Skin epidermis (tissue), 12 donors: ENCODE results near the gene CPHXL.

ENCODE experiments used
- H3K27ac ChIP-seq, 21 experiments: fragments of 200-600 bp; sonication (generic) in 11 of 21; one replicate each; pipeline ENCODE4 v1.5.0; 2020; ENCODE audit warnings: mild to moderate bottlenecking in 3 of 21, inconsistent platforms in 2 of 21, moderate library complexity in 2 of 21
- H3K4me3 ChIP-seq, 7 experiments: fragments of 200-600 bp; sonication (generic) in 2 of 7; one replicate each; pipeline ENCODE4 v1.5.0; 2020; ENCODE audit warnings: inconsistent platforms in 2 of 7, mild to moderate bottlenecking in 2 of 7, moderate library complexity in 1 of 7

The CPHXL gene

DNA sequence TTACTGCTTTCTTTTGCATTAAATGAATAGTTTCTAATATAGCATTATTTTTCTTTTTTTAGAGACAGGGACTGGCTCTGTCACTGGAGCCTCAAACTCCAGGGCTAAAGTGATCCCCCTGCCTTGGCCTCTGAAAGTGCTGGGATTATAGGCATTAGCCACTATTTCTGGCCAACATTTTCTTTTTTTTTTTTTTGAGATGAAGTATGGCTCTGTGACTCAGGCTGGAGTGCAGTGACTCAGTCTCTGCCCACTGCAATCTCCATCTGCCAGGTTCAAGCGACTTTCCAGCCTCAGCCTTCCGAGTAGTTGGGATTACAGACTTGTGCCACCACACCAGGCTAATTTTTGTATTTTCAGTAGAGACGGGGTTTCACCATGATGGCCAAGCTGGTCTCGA lies 23.0 kb downstream of the CPHXL start:
- Histone ChIP-seq H3K27ac (no peak overlapping the region), H3K4me3 (no peak overlapping the region)

DNA sequence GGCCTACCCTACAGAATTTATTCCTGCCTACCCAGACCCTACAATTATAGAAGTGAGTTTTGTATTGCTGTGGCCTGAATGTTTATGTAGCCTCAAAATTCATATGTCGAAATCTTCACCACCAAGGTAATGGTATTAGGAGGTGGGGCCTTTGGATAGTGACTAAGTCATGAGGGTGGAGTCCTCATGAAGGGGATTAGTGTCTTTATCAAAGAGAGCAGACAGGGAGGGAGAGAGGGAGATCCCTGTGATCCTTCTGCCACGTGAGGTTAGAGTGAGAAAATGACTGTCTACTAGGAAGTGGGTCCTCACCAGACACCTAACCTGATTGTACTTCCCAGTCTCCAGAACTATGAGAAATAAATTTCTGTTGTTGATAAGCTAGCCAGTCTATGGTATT lies 24.0 kb downstream of the CPHXL start:
- Histone ChIP-seq H3K27ac (no peak overlapping the region), H3K4me3 (no peak overlapping the region)

- H3K27ac ChIP-seq = no peak within 1 kb of the TSS
- no peak within 1 kb of the TSS for H3K4me3 ChIP-seq
Measured at GRCh38 chr16:75701361-75701760, 24.9 kb downstream of the CPHXL start, which contains the start of gene DUXB. TSS of gene DUXB (minus strand) at chr16:75701461. CDS start at chr16:75701418, 43 bp downstream.

DNA sequence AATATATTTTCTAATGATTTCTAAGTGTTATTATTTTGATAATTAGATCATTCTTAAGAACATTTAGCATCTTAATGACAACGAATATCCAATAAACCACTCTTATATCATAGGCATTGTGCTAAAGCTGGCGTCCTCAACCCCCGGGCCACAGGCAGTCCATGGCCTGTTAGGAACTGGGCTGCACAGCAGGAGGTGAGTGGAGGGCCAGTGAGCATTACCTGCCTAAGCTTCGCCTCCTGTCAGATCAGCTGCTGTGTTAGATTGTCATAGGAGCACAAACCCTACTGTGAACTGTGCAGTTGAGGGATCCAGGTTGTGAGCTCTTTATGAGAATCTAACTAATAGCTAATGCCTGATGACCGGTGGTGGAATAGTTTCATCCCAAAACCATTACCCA lies 28.7 kb downstream of the CPHXL start:
- no peak overlapping the region for H3K27ac ChIP-seq

DNA sequence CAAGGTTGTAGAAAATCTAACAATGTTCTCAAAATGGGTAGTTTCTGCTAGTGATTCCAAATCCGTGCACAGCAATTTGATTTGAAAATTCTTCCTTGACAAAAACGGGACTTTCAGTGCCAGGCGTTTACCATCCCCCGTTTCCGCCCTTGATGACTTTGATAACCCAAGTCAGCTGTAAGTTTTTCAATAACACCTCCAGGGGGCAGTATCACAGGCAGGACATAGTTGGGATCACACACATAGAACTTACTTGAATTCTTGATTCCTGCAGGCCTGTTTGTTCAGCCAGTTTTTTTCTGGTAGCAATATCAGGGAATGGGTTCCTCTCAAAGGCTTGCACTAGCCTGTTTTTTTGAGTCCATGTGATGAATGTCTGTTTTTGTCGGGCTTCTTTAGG lies 30.6 kb downstream of the CPHXL start:
- Histone ChIP-seq H3K4me3 (no peak overlapping the region), H3K27ac (no peak overlapping the region)

More for the DNA sequence above, 28.7 kb downstream of the CPHXL start:
- H3K4me3 ChIP-seq = no peak overlapping the region

- Histone ChIP-seq H3K27ac (no peak overlapping the region), H3K4me3 (no peak overlapping the region)
Measured at GRCh38 chr16:75687361-75687760, 38.9 kb downstream of the CPHXL start.

GRCh38 chr16:75682308-75682707 lies 44.0 kb downstream of the CPHXL start:
- no peak overlapping the region for H3K4me3 ChIP-seq
- no peak overlapping the region for H3K27ac ChIP-seq

DNA sequence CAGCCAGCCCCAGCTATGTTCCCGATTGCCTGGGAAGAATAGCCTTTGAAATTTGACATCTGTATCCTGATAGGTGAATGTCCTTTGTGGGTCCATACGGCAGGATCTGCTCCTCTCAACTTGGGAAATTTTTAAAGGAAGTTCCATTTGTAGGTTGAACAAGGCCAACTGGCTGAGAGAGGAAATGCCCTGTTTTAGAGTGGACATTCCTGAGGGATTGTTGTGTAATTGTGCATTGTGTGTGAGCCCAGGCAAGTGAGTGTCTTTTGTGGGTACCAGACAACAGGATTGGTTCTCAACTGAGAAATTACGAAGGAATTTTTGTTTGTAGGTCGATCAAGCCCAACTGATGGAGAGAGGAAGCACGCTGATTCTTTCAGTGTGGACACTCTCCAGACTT lies 46.9 kb downstream of the CPHXL start:
- Histone ChIP-seq H3K4me3 (no peak overlapping the region), H3K27ac (no peak overlapping the region)

- Histone ChIP-seq H3K4me3 (no peak within 1 kb of the TSS), H3K27ac (no peak within 1 kb of the TSS)
Measured at GRCh38 chr16:75676909-75677308, 49.4 kb downstream of the CPHXL start, which contains the start of gene CPHXL2. TSS of gene CPHXL2 (minus strand) at chr16:75677009. CDS start at chr16:75676999, 10 bp downstream.

GRCh38 chr16:75667503-75667902 lies 58.8 kb downstream of the CPHXL start:
- H3K4me3 ChIP-seq = no peak overlapping the region
- H3K27ac ChIP-seq = no peak overlapping the region
